PC-9 (cell line): ENCODE results near the gene DICER1.

Experiments used
- CTCF ChIP-seq: fragments of 200-600 bp; sonication (generic); conservative IDR thresholded peaks from 2 replicates; pipeline ENCODE4 v1.6.1; 2017; ENCODE audit warnings: mixed run types, antibody characterized with exemption, mild to moderate bottlenecking, moderate library complexity
- EZH2 ChIP-seq: fragments of 200-600 bp; sonication (generic); IDR thresholded peaks from 2 replicates; pipeline ENCODE4 v1.8.0; 2017; ENCODE audit warnings: antibody characterized with exemption, low read depth

- TF ChIP-seq CTCF (no peak), EZH2 (no peak)
Observed at GRCh38 chr14:95072310-95072905, 84.9 kb downstream of the DICER1 start.
